HCT116 (cell line): ENCODE measurements around the gene HEATR5A. TPM values are rescaled to one million over a fixed set of nuclear protein-coding genes. Genes with fewer than 3 reads are reported as not detected.

ENCODE experiments used
- ATAC-seq: fragments of 200-7000 bp; cut with Tn5 transposase; 2 replicates; pipeline ENCODE4 v1.9.1; 2020; ENCODE audit warnings: mild to moderate bottlenecking, moderate library complexity
- BruUV-seq: library from RNA; stranded (reverse); fragments of 400-500 nt; replicated peaks from 2 replicates; lab custom pipeline; 2021; lab: Mats Ljungman, UMichigan
- CTCF ChIA-PET: fragments of 300-600 bp; sonication (Branson Sonifier 250); formaldehyde crosslinking; loops from one replicate; lab custom pipeline; 2021; ENCODE audit warnings: antibody characterized with exemption; lab: Charles Lee
- POLR2A ChIA-PET: fragments of 300-600, 350-600 bp; sonication (Branson Sonifier 250); formaldehyde crosslinking; loops from one replicate; lab custom pipeline; 2021; ENCODE audit warnings: antibody characterized with exemption; lab: Charles Lee
- RAD21 ChIA-PET, 2 experiments: fragments of 300-600 bp; sonication (Branson Sonifier 250); formaldehyde crosslinking; loops; one replicate each; lab custom pipeline; 2023; ENCODE audit warnings: low total read pairs in 2 of 2; ENCODE audit not compliant: uncharacterized antibody in 2 of 2, unreplicated experiment in 2 of 2, low non-redundant PET in 1 of 2; lab: Charles Lee
- DNase-seq: peaks from one replicate; pipeline ENCODE4 v3.0.0-alpha.2; 2010; ENCODE audit warnings: low read depth, low spot score
- H2AFZ ChIP-seq: fragments of 200-600 bp; shearing (Covaris generic), sonication (generic); 2 replicates; pipeline ENCODE4 v1.6.1; 2017; ENCODE audit warnings: low read depth, mixed run types, mixed read lengths, antibody characterized with exemption, low read length; ENCODE audit not compliant: poor library complexity, severe bottlenecking
- H3K27ac ChIP-seq: 2 replicates; pipeline ENCODE4 v1.5.1; 2012; ENCODE audit warnings: low read depth, low read length
- H3K27me3 ChIP-seq: fragments of 200-600 bp; sonication (generic); 2 replicates; pipeline ENCODE4 v1.6.1; 2016; ENCODE audit warnings: mixed run types, low read length, mixed read lengths; ENCODE audit not compliant: insufficient read depth
- H3K36me3 ChIP-seq, 2 experiments: fragments of 200-500 bp in 1 of 2; fragments of 200-600 bp in 1 of 2; sonication (Bioruptor generic) in 1 of 2; sonication (generic) in 1 of 2; 2 replicates each; pipeline versions ENCODE4 v1.5.1 to v1.6.1; 2014 to 2016; ENCODE audit warnings: low read length in 2 of 2, inconsistent platforms in 1 of 2, mixed read lengths in 1 of 2, mixed run types in 1 of 2; ENCODE audit not compliant: insufficient read depth in 2 of 2, control insufficient read depth in 1 of 2
- H3K4me1 ChIP-seq, 2 experiments: fragments of 200-600 bp in 1 of 2; sonication (generic) in 1 of 2; 2 replicates each; pipeline versions ENCODE4 v1.5.1 to v1.6.1; 2012 to 2017; ENCODE audit warnings: low read length in 2 of 2, inconsistent platforms in 1 of 2, mild to moderate bottlenecking in 1 of 2, mixed read lengths in 1 of 2, mixed run types in 1 of 2, moderate library complexity in 1 of 2; ENCODE audit not compliant: insufficient read depth in 2 of 2, control insufficient read depth in 1 of 2
- H3K4me2 ChIP-seq: fragments of 200-600 bp; sonication (generic); 2 replicates; pipeline ENCODE4 v1.6.1; 2017; ENCODE audit warnings: mixed run types, low read length, mixed read lengths
- H3K4me3 ChIP-seq, 2 experiments: fragments of 200-600 bp in 1 of 2; sonication (generic) in 1 of 2; replicated peaks in 1 of 2; 2 replicates each; pipeline ENCODE4 v1.5.1; 2011 to 2016; ENCODE audit warnings: low read length in 2 of 2, control low read depth in 1 of 2, low read depth in 1 of 2, mild to moderate bottlenecking in 1 of 2, mixed read lengths in 1 of 2, mixed run types in 1 of 2
- H3K79me2 ChIP-seq: fragments of 200-600 bp; sonication (generic); 2 replicates; pipeline ENCODE4 v1.6.1; 2017; ENCODE audit warnings: mild to moderate bottlenecking, mixed run types, low read length, moderate library complexity, mixed read lengths; ENCODE audit not compliant: insufficient read depth
- H3K9ac ChIP-seq: fragments of 200-600 bp; sonication (generic); 2 replicates; pipeline ENCODE4 v1.6.1; 2016; ENCODE audit warnings: low read length, mixed read lengths
- H3K9me2 ChIP-seq: fragments of 200-600 bp; sonication (generic), shearing (Covaris generic); 2 replicates; pipeline ENCODE4 v1.6.1; 2017; ENCODE audit warnings: mixed run types, mild to moderate bottlenecking, moderate library complexity; ENCODE audit not compliant: insufficient read depth
- H3K9me3 ChIP-seq, 2 experiments: fragments of 200-500 bp in 1 of 2; fragments of 200-600 bp in 1 of 2; sonication (Bioruptor generic) in 1 of 2; sonication (generic) in 1 of 2; 2 replicates each; pipeline ENCODE4 v1.6.1; 2014 to 2017; ENCODE audit warnings: low read length in 2 of 2, mixed read lengths in 2 of 2, inconsistent platforms in 1 of 2, low read depth in 1 of 2, mild to moderate bottlenecking in 1 of 2, mixed run types in 1 of 2, moderate library complexity in 1 of 2; ENCODE audit not compliant: control insufficient read depth in 1 of 2, insufficient read depth in 1 of 2
- H4K20me1 ChIP-seq: fragments of 200-600 bp; sonication (generic), shearing (Covaris generic); 2 replicates; pipeline ENCODE4 v1.6.1; 2017; ENCODE audit warnings: mixed run types, mild to moderate bottlenecking, moderate library complexity; ENCODE audit not compliant: insufficient read depth
- ATF3 ChIP-seq: IDR thresholded peaks from 2 replicates; pipeline ENCODE4 v1.6.1; 2012
- CEBPB ChIP-seq: IDR thresholded peaks from 2 replicates; pipeline ENCODE4 v1.6.1; 2012; ENCODE audit warnings: low read depth
- EGR1 ChIP-seq: IDR thresholded peaks from 2 replicates; pipeline ENCODE4 v1.6.1; 2012; ENCODE audit warnings: low read depth
- FOSL1 ChIP-seq: IDR thresholded peaks from 2 replicates; pipeline ENCODE4 v1.6.1; 2012; ENCODE audit warnings: low read depth
- JUND ChIP-seq: IDR thresholded peaks from 2 replicates; pipeline ENCODE4 v1.6.1; 2012
- SRF ChIP-seq: IDR thresholded peaks from 2 replicates; pipeline ENCODE4 v1.6.1; 2012; ENCODE audit warnings: low read depth
- YY1 ChIP-seq: IDR thresholded peaks from 2 replicates; pipeline ENCODE4 v1.6.1; 2011; ENCODE audit warnings: low read length, low read depth, moderate library complexity, mild to moderate bottlenecking; ENCODE audit not compliant: insufficient replicate concordance; ENCODE audit errors: extremely low read depth
- ZFX ChIP-seq: fragments of 450-650 bp; IDR thresholded peaks from 2 replicates; pipeline ENCODE4 v1.6.1; 2017
- ZNF274 ChIP-seq: fragments of 200-500 bp; sonication (Bioruptor generic); IDR thresholded peaks from 2 replicates; pipeline ENCODE4 v1.6.1; 2014; ENCODE audit warnings: mild to moderate bottlenecking, low read depth, low read length, inconsistent platforms
- intact Hi-C: fragments of 100-400 bp; cut with micrococcal nuclease; formaldehyde crosslinking; loops from 2 replicates; pipeline ENCODE4 v1.10.0; 2022
- total RNA-seq: library from RNA; stranded (reverse); gene quantifications from one replicate; pipeline ENCODE4 v1.2.1, GENCODE V29; 2021; ENCODE audit not compliant: unreplicated experiment

The HEATR5A gene
- total RNA-seq, 1 experiment from 2014 or later = 20.9 TPM

- BruUV-seq = no TSS peak
- Histone ChIP-seq H3K4me2 (no peak overlapping the region), H3K4me1 (peaks cover 0 to 7% of the 10 kb centered on the region in 2 experiments; a peak in 1 of 4 replicates), H2AFZ (no peak overlapping the region), H3K4me3 (no peak overlapping the region), H3K9me2 (no peaks in the 10 kb centered on the region), H3K9ac (no peak overlapping the region), H3K36me3 (no peaks in the 10 kb centered on the region), H3K27ac (no peak overlapping the region), H3K79me2 (no peaks in the 10 kb centered on the region), H4K20me1 (no peaks in the 10 kb centered on the region), H3K9me3 (no peaks in the 10 kb centered on the region), H3K27me3 (no peaks in the 10 kb centered on the region)
- ATAC-seq = no peak
- no peak for DNase-seq
- intact Hi-C loops = no loop called here
- RAD21 ChIA-PET = no interaction called here
- TF ChIP-seq SRF (no peak), JUND (no peak), ZNF274 (no peak)
- CTCF ChIA-PET = no interaction called here
- POLR2A ChIA-PET = no interaction called here
Observed at GRCh38 chr14:31253746-31254471, 166.4 kb downstream of the HEATR5A start.

- no peak overlapping the region for H3K9ac ChIP-seq
- intact Hi-C loops = no loop called here
- no TSS peak for BruUV-seq
- H2AFZ ChIP-seq = no peak overlapping the region
- no peaks in the 10 kb centered on the region for H4K20me1 ChIP-seq
- DNase-seq = no peak
- H3K4me2 ChIP-seq = no peak overlapping the region
- peaks cover 0 to 7% of the 10 kb centered on the region in 2 experiments; a peak in 1 of 4 replicates for H3K4me1 ChIP-seq
- no peak overlapping the region for H3K4me3 ChIP-seq
- RAD21 ChIA-PET = no interaction called here
- H3K79me2 ChIP-seq = no peaks in the 10 kb centered on the region
- no peaks in the 10 kb centered on the region for H3K36me3 ChIP-seq
- TF ChIP-seq ZFX = no peak
- no peak for TF ChIP-seq ATF3
- TF ChIP-seq CEBPB = no peak
- no peak for TF ChIP-seq FOSL1
- no peak for TF ChIP-seq YY1
- TF ChIP-seq EGR1 = no peak
- no peak overlapping the region for H3K27ac ChIP-seq
- H3K9me3 ChIP-seq = no peaks in the 10 kb centered on the region
- ATAC-seq = no peak
- CTCF ChIA-PET = interaction anchor here (0.7 kb wide), 1 partner anchor 97 kb away, joined by 3 read pairs; no protein-coding TSS in a partner anchor
- POLR2A ChIA-PET = interaction anchor here (0.8 kb wide), 1 partner anchor 168 kb away, joined by 3 read pairs; the partner anchor contains the start of gene HEATR5A
- no peaks in the 10 kb centered on the region for H3K9me2 ChIP-seq
- H3K27me3 ChIP-seq = no peaks in the 10 kb centered on the region
Observed at GRCh38 chr14:31252865-31253264, 167.5 kb downstream of the HEATR5A start.
